ENCODE data around the gene UBE2F. TPM values are rescaled to one million over a fixed set of nuclear protein-coding genes. Genes with fewer than 3 reads are reported as not detected.
A peak's percentile ranks its signal among the peaks of the same experiment; 100 is the strongest.
"Not testable (repeated sequence)": the region's sequence is repeated elsewhere in the genome, so short reads cannot be mapped to it uniquely, and the experiment has no call there.

The UBE2F gene
- total RNA-seq, 1 donor = 81.6 TPM

DNA sequence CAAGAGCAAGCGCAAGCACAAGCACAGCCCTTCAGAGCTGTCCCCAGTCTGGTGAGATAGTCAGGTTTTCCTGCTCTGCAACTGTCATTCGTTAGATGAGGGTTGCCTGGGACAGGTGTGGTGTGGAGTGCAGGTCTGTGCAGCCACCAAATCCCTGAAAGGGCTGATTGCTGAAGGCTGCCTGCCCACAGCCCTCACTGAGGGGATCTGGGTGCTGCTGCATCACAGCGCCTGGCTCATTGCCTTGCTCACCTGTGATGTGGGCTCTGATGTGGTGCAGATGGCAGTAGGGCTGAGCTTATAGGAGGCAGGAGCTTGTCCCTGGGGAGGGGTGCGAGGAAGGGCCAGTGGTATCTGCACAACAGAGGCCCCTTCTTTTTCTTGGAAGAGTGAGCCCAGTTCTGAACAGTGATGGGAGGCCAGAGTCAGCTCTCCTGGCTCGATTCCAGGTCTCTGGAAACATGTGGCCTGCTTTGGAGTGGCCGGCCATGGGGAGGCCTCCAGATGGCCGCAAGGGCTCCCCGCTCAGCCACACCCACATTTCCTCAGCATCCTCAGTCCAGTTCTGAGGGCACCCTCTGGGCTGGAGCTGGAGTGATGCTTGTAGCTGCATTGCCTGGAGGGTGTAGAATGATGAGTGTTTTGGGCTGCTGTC is 11.4 kb downstream of the UBE2F start:
- H3K4me3 ChIP-seq (ENCODE audit: low read depth, low read length) = no peak overlapping the region
- DNase-seq (ENCODE audit: low read depth) = peak; percentile 58
- TF ChIP-seq, protein P1, sequence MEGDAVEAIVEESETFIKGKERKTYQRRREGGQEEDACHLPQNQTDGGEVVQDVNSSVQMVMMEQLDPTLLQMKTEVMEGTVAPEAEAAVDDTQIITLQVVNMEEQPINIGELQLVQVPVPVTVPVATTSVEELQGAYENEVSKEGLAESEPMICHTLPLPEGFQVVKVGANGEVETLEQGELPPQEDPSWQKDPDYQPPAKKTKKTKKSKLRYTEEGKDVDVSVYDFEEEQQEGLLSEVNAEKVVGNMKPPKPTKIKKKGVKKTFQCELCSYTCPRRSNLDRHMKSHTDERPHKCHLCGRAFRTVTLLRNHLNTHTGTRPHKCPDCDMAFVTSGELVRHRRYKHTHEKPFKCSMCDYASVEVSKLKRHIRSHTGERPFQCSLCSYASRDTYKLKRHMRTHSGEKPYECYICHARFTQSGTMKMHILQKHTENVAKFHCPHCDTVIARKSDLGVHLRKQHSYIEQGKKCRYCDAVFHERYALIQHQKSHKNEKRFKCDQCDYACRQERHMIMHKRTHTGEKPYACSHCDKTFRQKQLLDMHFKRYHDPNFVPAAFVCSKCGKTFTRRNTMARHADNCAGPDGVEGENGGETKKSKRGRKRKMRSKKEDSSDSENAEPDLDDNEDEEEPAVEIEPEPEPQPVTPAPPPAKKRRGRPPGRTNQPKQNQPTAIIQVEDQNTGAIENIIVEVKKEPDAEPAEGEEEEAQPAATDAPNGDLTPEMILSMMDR (IDR thresholded peaks at IDR 0.05; ENCODE audit: insufficient read depth, low read depth, low read length) = no peak

DNA sequence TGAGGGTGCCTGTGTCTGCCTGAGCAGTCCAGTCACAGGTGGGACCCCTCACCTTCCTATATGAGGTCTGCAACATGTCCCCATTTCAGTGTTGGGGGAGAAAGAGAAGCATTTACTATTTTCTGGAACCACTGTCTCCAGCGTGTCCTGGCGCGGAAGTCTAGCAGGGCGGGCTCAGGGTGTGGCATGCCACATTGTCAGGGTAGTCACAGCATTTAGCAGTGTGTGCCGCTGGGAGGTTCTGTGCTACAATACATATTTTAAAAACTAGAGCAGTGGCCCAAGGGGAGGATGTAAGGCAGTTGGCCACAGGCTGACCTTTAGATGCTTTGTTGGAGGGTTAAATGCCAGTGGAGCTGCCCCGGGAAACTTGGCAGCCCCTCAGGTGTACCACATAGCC is 12.5 kb downstream of the UBE2F start:
- no peak for DNase-seq (ENCODE audit: low read depth)
- no peak overlapping the region for H3K4me3 ChIP-seq (ENCODE audit: low read depth, low read length)
- TF ChIP-seq, protein P1 (IDR thresholded peaks at IDR 0.05; ENCODE audit: insufficient read depth, low read depth, low read length) = no peak

DNA sequence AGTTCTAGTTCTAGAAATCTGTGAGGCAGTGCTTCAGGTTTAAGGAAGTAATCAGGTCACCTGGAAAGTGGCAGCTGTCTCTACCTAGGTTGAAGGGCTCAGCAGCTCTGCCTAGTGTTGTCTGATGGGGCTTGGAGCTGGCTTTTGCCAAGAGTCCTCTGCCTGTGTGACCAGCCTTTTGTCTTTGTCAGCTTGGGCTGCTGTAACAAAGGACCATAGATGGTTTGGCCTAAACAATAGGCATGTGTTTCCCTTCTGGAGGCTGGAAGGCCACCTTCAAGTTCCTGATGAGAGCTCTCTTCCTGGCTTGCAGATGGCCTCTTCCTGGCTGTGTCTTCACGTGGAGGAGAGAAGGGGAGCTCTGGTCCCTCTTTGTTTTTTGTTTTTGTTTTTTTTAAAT is 13.3 kb downstream of the UBE2F start:
- no peak overlapping the region for H3K4me3 ChIP-seq (ENCODE audit: low read depth, low read length)
- DNase-seq (ENCODE audit: low read depth) = no peak
- TF ChIP-seq, protein P1 (IDR thresholded peaks at IDR 0.05; ENCODE audit: insufficient read depth, low read depth, low read length) = no peak

DNA sequence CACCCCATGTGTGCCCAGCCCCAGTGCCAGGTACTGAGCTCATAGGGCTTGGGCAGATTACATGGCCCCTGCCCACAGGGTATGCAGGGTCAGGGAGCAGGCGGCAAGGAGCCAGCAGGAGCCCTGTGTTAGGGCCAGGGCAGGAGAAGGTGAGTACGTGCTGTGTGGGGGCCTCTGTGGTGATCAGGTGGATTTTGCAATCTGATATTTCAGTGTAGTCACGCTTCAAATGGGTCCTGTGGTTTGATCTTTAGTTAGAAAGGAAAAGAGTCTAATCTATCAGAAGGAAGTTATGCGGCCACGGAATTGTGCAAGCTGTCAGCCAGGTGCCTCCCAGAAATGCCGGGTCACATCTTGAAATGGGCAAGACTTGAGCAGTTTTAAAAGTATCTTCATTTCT is 13.9 kb downstream of the UBE2F start:
- no peak for DNase-seq (ENCODE audit: low read depth)

DNA sequence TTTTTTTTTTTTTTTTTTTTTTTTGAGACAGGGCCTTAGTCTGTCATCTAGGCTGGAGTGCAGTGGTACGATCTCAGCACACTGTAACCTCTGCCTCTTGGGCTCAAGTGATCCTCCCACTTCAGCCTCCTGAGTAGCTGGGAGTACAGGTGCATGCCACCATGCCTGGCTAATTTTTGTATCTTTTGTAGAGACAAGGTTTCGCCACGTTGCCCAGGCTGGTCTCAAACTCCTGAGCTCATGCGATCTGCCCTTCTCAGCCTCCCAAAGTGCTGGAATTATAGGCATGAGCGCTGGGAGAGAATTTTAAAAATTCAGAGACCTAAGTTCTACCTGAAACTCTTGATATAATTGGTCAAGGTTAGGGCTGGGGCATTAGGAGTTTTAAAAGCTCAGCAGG is 14.8 kb downstream of the UBE2F start:
- not testable (repeated sequence) for H3K4me3 ChIP-seq (ENCODE audit: low read depth, low read length); DNase-seq (ENCODE audit: low read depth)

More for the DNA sequence above, 13.9 kb downstream of the UBE2F start:
- no peak overlapping the region for H3K4me3 ChIP-seq (ENCODE audit: low read depth, low read length)
- TF ChIP-seq, protein P1 (IDR thresholded peaks at IDR 0.05; ENCODE audit: insufficient read depth, low read depth, low read length) = no peak

DNA sequence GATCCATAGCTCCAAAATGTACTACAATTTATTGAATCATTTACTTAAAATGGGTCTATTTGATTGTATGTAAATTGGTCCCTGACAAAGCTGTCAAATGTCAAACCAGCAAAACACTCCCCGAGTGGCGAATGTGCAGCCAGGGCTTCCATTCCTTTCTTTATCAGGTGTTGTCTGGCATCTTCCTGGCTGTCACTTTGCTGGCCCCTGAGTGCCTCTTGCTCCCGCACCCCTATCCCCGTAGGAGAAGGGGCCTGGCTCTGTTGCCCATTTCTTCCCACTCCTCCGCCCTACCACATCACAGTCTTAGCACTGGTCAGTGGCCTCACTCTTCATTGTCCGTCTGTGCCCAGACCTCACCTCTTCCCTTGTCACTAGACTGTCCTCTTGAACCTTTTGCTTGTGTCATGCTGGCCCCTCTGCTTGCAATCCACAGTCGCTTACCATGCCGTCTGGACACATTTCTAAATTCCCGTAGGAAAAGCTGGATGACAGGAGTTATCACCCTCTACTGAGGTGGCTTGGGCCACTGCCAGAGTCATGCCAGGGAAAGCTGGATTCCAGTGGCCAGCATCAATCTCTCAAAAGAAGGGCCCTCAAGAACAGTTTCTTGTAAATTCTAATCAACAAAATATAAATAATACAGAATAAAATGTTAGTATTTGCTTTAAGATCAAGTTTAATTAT is 15.4 kb downstream of the UBE2F start:
- DNase-seq (ENCODE audit: low read depth) = no peak
- H3K4me3 ChIP-seq (ENCODE audit: low read depth, low read length) = no peak overlapping the region
- TF ChIP-seq, protein P1 (IDR thresholded peaks at IDR 0.05; ENCODE audit: insufficient read depth, low read depth, low read length) = no peak

DNA sequence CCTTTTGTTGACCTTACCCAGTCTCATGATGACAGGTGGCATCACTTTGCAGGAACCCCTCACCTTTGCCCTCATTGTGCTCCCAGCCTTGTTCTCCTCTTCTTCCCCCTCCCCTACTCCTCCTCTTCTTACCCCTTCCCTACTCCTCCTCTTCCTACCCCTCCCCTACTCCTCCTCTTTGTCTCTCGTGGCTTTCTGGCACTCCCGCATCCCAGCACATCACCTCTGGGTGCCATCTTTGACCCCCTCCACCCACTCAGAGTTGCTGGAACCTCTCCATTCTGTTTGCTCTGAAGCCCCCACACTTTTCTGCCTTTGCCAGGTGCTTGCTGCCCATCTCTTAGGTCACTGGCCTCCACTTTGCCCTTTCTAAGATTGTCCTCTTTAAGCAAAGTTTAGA is 17.1 kb downstream of the UBE2F start:
- no peak overlapping the region for H3K4me3 ChIP-seq (ENCODE audit: low read depth, low read length)
- DNase-seq (ENCODE audit: low read depth) = no peak
- TF ChIP-seq, protein P1 (IDR thresholded peaks at IDR 0.05; ENCODE audit: insufficient read depth, low read depth, low read length) = no peak
